Measurements from ENCODE around the gene DAB1. TPM values are rescaled to one million over a fixed set of nuclear protein-coding genes. Genes with fewer than 3 reads are reported as not detected.

DAB1 gene
- total RNA-seq, 4 donors from 2014 or later, result 0.22 TPM; not detected in 3

- in situ Hi-C loops (cut with MboI; ENCODE audit: low sequenced_read_pairs in 4 of 4) (no loop called here), intact Hi-C loops (cut with DNase I; ENCODE audit: low total_unique reads) (no loop called here)
- no peaks in the 10 kb centered on the region for H3K9me3 ChIP-seq
- no peak for TF ChIP-seq CTCF (IDR thresholded peaks at IDR 0.05 in 4 of 5, conservative IDR thresholded peaks at IDR 0.05 in 1 of 5)
- no peak for TF ChIP-seq POLR2A (IDR thresholded peaks at IDR 0.05)
- H3K4me3 ChIP-seq, result no peak overlapping the region
- H3K4me1 ChIP-seq, result no peaks in the 10 kb centered on the region
- H3K27ac ChIP-seq, result no peak overlapping the region
- DNase-seq (no peak), ATAC-seq (no peak)
- H3K27me3 ChIP-seq, result no peaks in the 10 kb centered on the region
- H3K36me3 ChIP-seq, result no peaks in the 10 kb centered on the region
These were observed 112.4 kb downstream of the DAB1 start for GRCh38 chr1:57311411-57311810.

GRCh38 chr1:57311006-57311405 is 112.9 kb downstream of the DAB1 start:
- intact Hi-C loops (cut with DNase I; ENCODE audit: low total_unique reads), result no loop called here
- Histone ChIP-seq H3K27me3 (no peaks in the 10 kb centered on the region), H3K27ac (no peak overlapping the region), H3K9me3 (no peaks in the 10 kb centered on the region), H3K36me3 (no peaks in the 10 kb centered on the region), H3K4me3 (no peak overlapping the region), H3K4me1 (no peaks in the 10 kb centered on the region)
- in situ Hi-C loops (cut with MboI; ENCODE audit: low sequenced_read_pairs in 4 of 4), result no loop called here
- DNase-seq (no peak), ATAC-seq (no peak)
- TF ChIP-seq CTCF (IDR thresholded peaks at IDR 0.05 in 4 of 5, conservative IDR thresholded peaks at IDR 0.05 in 1 of 5), result no peak
- TF ChIP-seq POLR2A (IDR thresholded peaks at IDR 0.05), result no peak

GRCh38 chr1:57309630-57310029 is 114.2 kb downstream of the DAB1 start:
- Histone ChIP-seq H3K4me1 (no peaks in the 10 kb centered on the region), H3K36me3 (no peaks in the 10 kb centered on the region), H3K27me3 (no peaks in the 10 kb centered on the region), H3K9me3 (no peaks in the 10 kb centered on the region), H3K27ac (no peak overlapping the region), H3K4me3 (no peak overlapping the region)
- no peak for DNase-seq
- TF ChIP-seq CTCF (IDR thresholded peaks at IDR 0.05 in 4 of 5, conservative IDR thresholded peaks at IDR 0.05 in 1 of 5) (no peak), POLR2A (IDR thresholded peaks at IDR 0.05) (no peak)
- in situ Hi-C loops (cut with MboI; ENCODE audit: low sequenced_read_pairs in 4 of 4) (no loop called here), intact Hi-C loops (cut with DNase I; ENCODE audit: low total_unique reads) (no loop called here)
- no peak for ATAC-seq

GRCh38 chr1:57307392-57308170 is 116.3 kb downstream of the DAB1 start:
- no peak for DNase-seq
- no peaks in the 10 kb centered on the region for H3K36me3 ChIP-seq

More at GRCh38 chr1:57307392-57308170, 116.3 kb downstream of the DAB1 start:
- in situ Hi-C loops (cut with MboI; ENCODE audit: low sequenced_read_pairs in 4 of 4) (no loop called here), intact Hi-C loops (cut with DNase I; ENCODE audit: low total_unique reads) (no loop called here)
- H3K9me3 ChIP-seq, result no peaks in the 10 kb centered on the region
- H3K4me1 ChIP-seq, result no peaks in the 10 kb centered on the region
- H3K27me3 ChIP-seq, result no peaks in the 10 kb centered on the region
- H3K4me3 ChIP-seq, result no peak overlapping the region
- TF ChIP-seq CTCF (IDR thresholded peaks at IDR 0.05 in 4 of 5, conservative IDR thresholded peaks at IDR 0.05 in 1 of 5) (no peak), POLR2A (IDR thresholded peaks at IDR 0.05) (no peak)
- no peak overlapping the region for H3K27ac ChIP-seq
- ATAC-seq, result peak in 1 of 2 donors; percentile 26
